Upper lobe of left lung (tissue), 6 donors: ENCODE measurements around the gene ADAM12. TPM values are rescaled to one million over a fixed set of nuclear protein-coding genes. Genes with fewer than 3 reads are reported as not detected.
A peak's percentile ranks its signal among the peaks of the same experiment; 100 is the strongest.

ENCODE experiments used
- ATAC-seq, 2 donors: fragments of 200-7000 bp; cut with Tn5 transposase; one replicate each; pipeline ENCODE4 v1.9.1; 2022; ENCODE audit warnings: mild to moderate bottlenecking in 2 of 2, moderate library complexity in 2 of 2; ENCODE audit not compliant: low FRiP score in 2 of 2
- DNase-seq, 2 donors: peaks; one replicate each; pipeline ENCODE4 v3.0.0-alpha.2; 2019 to 2020
- H3K27ac ChIP-seq, 4 donors: fragments of 200-600 bp; sonication (generic); one replicate each; pipeline ENCODE4 v1.5.1; 2016 to 2019
- H3K27me3 ChIP-seq, 4 donors: fragments of 200-600 bp; sonication (generic); one replicate each; pipeline ENCODE4 v1.5.1; 2017 to 2019
- H3K36me3 ChIP-seq, 4 donors: fragments of 200-600 bp; sonication (generic); one replicate each; pipeline ENCODE4 v1.5.1; 2016 to 2019
- H3K4me1 ChIP-seq, 4 donors: fragments of 200-600 bp; sonication (generic); one replicate each; pipeline ENCODE4 v1.5.1; 2018 to 2019
- H3K4me3 ChIP-seq, 4 donors: fragments of 200-600 bp; sonication (generic); one replicate each; pipeline ENCODE4 v1.5.1; 2017 to 2019; ENCODE audit warnings: mild to moderate bottlenecking in 2 of 4, moderate library complexity in 1 of 4
- H3K9me3 ChIP-seq, 4 donors: fragments of 200-600 bp; sonication (generic); one replicate each; pipeline ENCODE4 v1.5.1; 2018 to 2019
- EP300 ChIP-seq, 4 donors: sonication (generic); formaldehyde crosslinking; IDR thresholded peaks; one replicate each; pipeline ENCODE4 v1.5.1; 2017; ENCODE audit warnings: antibody characterized with exemption in 4 of 4, control low read depth in 2 of 4
- POLR2A ChIP-seq, 4 donors: fragments of 450-650 bp; IDR thresholded peaks; one replicate each; pipeline ENCODE4 v1.5.1; 2016 to 2017; ENCODE audit warnings: antibody characterized with exemption in 4 of 4, mild to moderate bottlenecking in 2 of 4
- POLR2AphosphoS5 ChIP-seq, 2 donors: sonication (generic); formaldehyde crosslinking; IDR thresholded peaks; one replicate each; pipeline ENCODE4 v1.5.1; 2017; ENCODE audit warnings: antibody characterized with exemption in 2 of 2
- WGBS, 2 donors: methylation state at CpG; one replicate each; pipeline ENCODE4 v1.1.5; 2017 to 2018; 5-methylcytosine and 5-hydroxymethylcytosine counted together
- total RNA-seq, 6 donors: library from RNA; depleted of rRNA in 4 of 6; stranded (reverse); fragments of >200 nt in 4 of 6; gene quantifications; one replicate each; pipeline versions ENCODE4 v1.1.0 to v1.2.1, GENCODE V29; 2016 to 2021
- TF ChIP-seq, protein P1 (sequence below), 6 experiments: fragments of 450-650 bp in 4 of 6; fragments of 200-600 bp in 2 of 6; sonication (generic) in 2 of 6; IDR thresholded peaks; one replicate each; pipeline ENCODE4 v1.5.1; 2016 to 2019; ENCODE audit warnings: antibody characterized with exemption in 6 of 6
- donor health status: DM: no; HTN: no; CAD: no; lungs with moderate emphysema.
- donor health status: DM: no; HTN: yes; CAD: no; lungs with severe emphysema.

Gene ADAM12
- total RNA-seq, 6 donors from 2014 or later, result 0.44 to 3.7 (median 0.82) TPM

DNA sequence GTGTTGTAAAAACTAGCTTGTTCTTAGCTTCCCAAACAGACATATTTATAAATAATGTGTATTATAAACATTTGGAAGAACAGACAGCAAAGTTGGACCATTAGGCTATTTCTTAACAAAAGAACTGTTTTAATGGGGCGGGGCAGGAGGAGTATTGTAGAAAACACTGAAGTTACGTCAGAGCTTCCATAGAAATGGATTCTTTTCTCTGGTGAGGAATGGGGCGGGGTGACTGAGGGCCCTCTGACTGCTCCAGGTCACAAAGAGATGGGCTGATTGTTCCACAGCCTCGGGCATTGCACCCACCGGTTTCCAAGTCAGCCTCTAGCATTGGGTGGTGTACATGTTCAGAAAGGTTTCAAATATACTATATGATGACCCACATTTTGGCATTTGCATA, 36.8 kb upstream of the ADAM12 start:
- Histone ChIP-seq H3K4me3 (no peak overlapping the region), H3K27ac (no peak overlapping the region), H3K4me1 (no peaks in the 10 kb centered on the region), H3K36me3 (no peaks in the 10 kb centered on the region), H3K9me3 (peaks cover 0 to 14% (median 10%) of the 10 kb centered on the region in 4 donors), H3K27me3 (no peaks in the 10 kb centered on the region)
- DNase-seq, result no peak
- ATAC-seq, result no peak
- WGBS, 2 donors, result 83 to 85% methylated on average over 5 of the region's 5 CpGs
- TF ChIP-seq POLR2A (IDR thresholded peaks at IDR 0.05) (no peak), EP300 (IDR thresholded peaks at IDR 0.05) (no peak), POLR2AphosphoS5 (IDR thresholded peaks at IDR 0.05) (no peak)
- TF ChIP-seq, protein P1, sequence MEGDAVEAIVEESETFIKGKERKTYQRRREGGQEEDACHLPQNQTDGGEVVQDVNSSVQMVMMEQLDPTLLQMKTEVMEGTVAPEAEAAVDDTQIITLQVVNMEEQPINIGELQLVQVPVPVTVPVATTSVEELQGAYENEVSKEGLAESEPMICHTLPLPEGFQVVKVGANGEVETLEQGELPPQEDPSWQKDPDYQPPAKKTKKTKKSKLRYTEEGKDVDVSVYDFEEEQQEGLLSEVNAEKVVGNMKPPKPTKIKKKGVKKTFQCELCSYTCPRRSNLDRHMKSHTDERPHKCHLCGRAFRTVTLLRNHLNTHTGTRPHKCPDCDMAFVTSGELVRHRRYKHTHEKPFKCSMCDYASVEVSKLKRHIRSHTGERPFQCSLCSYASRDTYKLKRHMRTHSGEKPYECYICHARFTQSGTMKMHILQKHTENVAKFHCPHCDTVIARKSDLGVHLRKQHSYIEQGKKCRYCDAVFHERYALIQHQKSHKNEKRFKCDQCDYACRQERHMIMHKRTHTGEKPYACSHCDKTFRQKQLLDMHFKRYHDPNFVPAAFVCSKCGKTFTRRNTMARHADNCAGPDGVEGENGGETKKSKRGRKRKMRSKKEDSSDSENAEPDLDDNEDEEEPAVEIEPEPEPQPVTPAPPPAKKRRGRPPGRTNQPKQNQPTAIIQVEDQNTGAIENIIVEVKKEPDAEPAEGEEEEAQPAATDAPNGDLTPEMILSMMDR (IDR thresholded peaks at IDR 0.05), result no peak

DNA sequence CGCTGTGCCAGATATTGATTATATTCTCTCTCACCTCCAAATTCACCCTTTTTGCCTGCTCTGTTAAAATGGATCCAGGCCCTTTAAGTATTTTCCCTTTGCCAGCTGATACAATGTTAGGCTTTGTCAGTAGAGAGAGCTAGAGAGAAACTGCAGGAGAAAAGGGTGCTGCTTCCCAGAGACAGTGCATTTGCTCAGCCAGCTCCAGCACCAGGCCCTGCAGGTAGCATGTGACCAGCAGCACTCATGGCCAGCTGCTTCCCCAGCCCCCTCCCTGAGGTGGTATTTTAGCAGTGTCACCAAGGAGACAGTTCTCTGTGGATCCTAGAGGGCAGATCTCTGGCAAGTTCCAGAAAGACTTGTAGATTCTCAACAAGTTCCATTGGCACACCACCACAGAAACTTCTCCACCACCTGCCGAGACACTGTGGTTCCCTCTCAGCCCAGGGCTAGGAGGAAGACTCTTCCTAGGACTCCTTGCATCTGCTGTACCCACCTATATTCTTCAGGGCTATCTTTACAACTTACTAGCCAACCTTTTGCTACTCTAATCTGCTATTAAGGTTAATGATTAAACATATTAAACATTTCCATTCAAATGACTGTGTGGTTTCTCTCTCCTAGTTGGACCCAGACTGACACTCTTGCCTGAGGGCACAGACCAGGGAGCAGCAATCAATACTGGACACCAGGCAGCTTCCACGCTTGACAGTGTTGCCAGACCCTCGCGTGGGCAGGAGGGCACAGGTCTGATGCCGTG, 35.6 kb upstream of the ADAM12 start:
- no peak for TF ChIP-seq POLR2A (IDR thresholded peaks at IDR 0.05)
- TF ChIP-seq POLR2AphosphoS5 (IDR thresholded peaks at IDR 0.05), result no peak
- TF ChIP-seq, protein P1 (IDR thresholded peaks at IDR 0.05), result no peak
- TF ChIP-seq EP300 (IDR thresholded peaks at IDR 0.05), result no peak
- 91 to 94% methylated on average over 6 of the region's 6 CpGs for WGBS, 2 donors
- H3K9me3 ChIP-seq, result peaks cover 0 to 17% (median 10%) of the 10 kb centered on the region in 4 donors
- no peaks in the 10 kb centered on the region for H3K36me3 ChIP-seq
- H3K27me3 ChIP-seq, result no peaks in the 10 kb centered on the region
- H3K27ac ChIP-seq, result no peak overlapping the region
- no peak overlapping the region for H3K4me3 ChIP-seq
- no peaks in the 10 kb centered on the region for H3K4me1 ChIP-seq
- no peak for ATAC-seq
- DNase-seq, result peak in 1 of 2 donors; percentile 5

DNA sequence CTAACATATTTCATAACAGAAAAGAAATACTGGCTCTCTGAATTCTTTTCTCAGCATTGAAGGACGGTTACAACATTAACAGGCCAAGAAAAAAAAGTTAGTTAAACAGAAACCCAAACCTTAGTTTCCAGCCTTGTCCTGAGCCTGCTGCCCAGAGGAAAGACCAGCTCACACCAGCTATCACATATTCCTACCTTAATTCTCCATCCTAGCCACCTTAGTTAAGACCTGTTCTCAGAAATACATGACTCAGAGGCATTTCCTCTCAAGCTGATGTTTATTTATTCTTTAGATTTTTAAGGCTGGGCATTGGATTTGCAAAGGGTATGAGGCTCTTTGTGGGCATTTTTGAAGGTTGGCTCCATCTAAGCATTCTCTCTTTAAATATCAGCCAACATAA, 34.3 kb upstream of the ADAM12 start:
- TF ChIP-seq POLR2AphosphoS5 (IDR thresholded peaks at IDR 0.05) (no peak), EP300 (IDR thresholded peaks at IDR 0.05) (no peak), POLR2A (IDR thresholded peaks at IDR 0.05) (no peak)
- TF ChIP-seq, protein P1 (IDR thresholded peaks at IDR 0.05), result no peak
- DNase-seq (no peak), ATAC-seq (no peak)
- Histone ChIP-seq H3K36me3 (no peaks in the 10 kb centered on the region), H3K27me3 (no peaks in the 10 kb centered on the region), H3K27ac (no peak overlapping the region), H3K9me3 (peaks cover 0 to 18% (median 10%) of the 10 kb centered on the region in 4 donors), H3K4me1 (no peaks in the 10 kb centered on the region), H3K4me3 (no peak overlapping the region)
- 76 to 82% methylated on average over 1 of the region's 1 CpG for WGBS, 2 donors

DNA sequence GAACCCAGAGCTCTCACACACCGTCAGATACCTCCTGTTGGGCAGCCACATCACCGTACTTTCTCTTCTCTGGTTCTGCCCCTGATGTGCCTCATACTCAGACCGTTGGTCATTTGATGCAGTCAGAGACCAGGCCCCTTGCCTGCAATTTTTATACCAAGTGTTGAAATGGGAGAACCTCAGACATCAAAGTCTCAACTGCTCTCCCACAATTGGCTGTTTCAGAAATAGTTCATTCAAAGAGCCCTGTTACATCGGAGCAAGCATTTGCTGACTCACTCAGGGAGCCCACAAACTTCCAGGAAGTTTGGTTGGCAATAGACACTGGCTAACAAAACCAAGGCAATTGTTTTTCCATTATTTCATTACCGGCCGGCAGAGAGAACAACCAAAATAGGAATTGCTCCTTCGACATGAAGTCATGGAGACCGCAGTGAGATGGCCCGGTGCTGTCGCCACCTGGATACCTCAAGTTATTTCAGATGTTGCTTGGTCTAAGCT, 33.5 kb upstream of the ADAM12 start:
- H3K4me1 ChIP-seq, result no peaks in the 10 kb centered on the region
- no peak for DNase-seq
- H3K9me3 ChIP-seq, result peaks cover 0 to 18% (median 10%) of the 10 kb centered on the region in 4 donors
- ATAC-seq, result peak in 1 of 2 donors; percentile 84
- H3K27me3 ChIP-seq, result no peaks in the 10 kb centered on the region
- no peak overlapping the region for H3K4me3 ChIP-seq
- TF ChIP-seq EP300 (IDR thresholded peaks at IDR 0.05), result no peak
- TF ChIP-seq, protein P1 (IDR thresholded peaks at IDR 0.05), result no peak
- no peak for TF ChIP-seq POLR2AphosphoS5 (IDR thresholded peaks at IDR 0.05)
- TF ChIP-seq POLR2A (IDR thresholded peaks at IDR 0.05), result no peak
- no peak overlapping the region for H3K27ac ChIP-seq
- 74 to 75% methylated on average over 10 of the region's 10 CpGs for WGBS, 2 donors
- no peaks in the 10 kb centered on the region for H3K36me3 ChIP-seq
